Mesothelial cell of epicardium (in vitro differentiated cells): ENCODE measurements around the gene ATP1B4. TPM values are rescaled to one million over a fixed set of nuclear protein-coding genes. Genes with fewer than 3 reads are reported as not detected.

ENCODE experiments used
- DNase-seq, 2 experiments: peaks; one replicate each; pipeline ENCODE4 v3.0.0; 2021; ENCODE audit warnings: low spot score in 2 of 2; ENCODE audit not compliant: unreplicated experiment in 2 of 2
- H3K27ac Mint-ChIP-seq: 2 replicates; pipeline ENCODE4 v1.8.0; 2021; ENCODE audit warnings: mixed read lengths
- H3K27me3 Mint-ChIP-seq: 2 replicates; pipeline ENCODE4 v1.8.0; 2021; ENCODE audit warnings: low read depth, mixed read lengths
- H3K36me3 Mint-ChIP-seq: 2 replicates; pipeline ENCODE4 v1.8.0; 2021; ENCODE audit warnings: mixed read lengths
- H3K4me1 Mint-ChIP-seq: 2 replicates; pipeline ENCODE4 v1.8.0; 2021; ENCODE audit warnings: mixed read lengths
- H3K4me3 Mint-ChIP-seq: 2 replicates; pipeline ENCODE4 v1.8.0; 2021; ENCODE audit warnings: mild to moderate bottlenecking, moderate library complexity, mixed read lengths
- H3K9me3 Mint-ChIP-seq: 2 replicates; pipeline ENCODE4 v1.8.0; 2021; ENCODE audit warnings: mixed read lengths
- CTCF ChIP-seq: fragments of 200-600 bp; sonication (generic); IDR thresholded peaks from one replicate; pipeline ENCODE4 v1.5.0; 2021; ENCODE audit warnings: antibody characterized with exemption; ENCODE audit not compliant: unreplicated experiment
- total RNA-seq: library from RNA; stranded (reverse); gene quantifications from 3 replicates; pipeline ENCODE4 v1.2.1, GENCODE V29; 2021

The ATP1B4 gene
- not detected in 3 replicates for total RNA-seq

- H3K4me3 Mint-ChIP-seq, result no peak within 1 kb of the TSS
- no peak within 1 kb of the TSS for H3K27ac Mint-ChIP-seq
- no peak for DNase-seq
- no peaks in the 10 kb centered on the region for H3K36me3 Mint-ChIP-seq
- no peaks in the 10 kb centered on the region for H3K4me1 Mint-ChIP-seq
- H3K27me3 Mint-ChIP-seq, result peaks cover 3% of the 10 kb centered on the region
- peaks cover 3% of the 10 kb centered on the region for H3K9me3 Mint-ChIP-seq
- TF ChIP-seq CTCF, result no peak
These were observed at the start of gene ATP1B4 for GRCh38 chrX:120361764-120362305. TSS of gene ATP1B4 (plus strand) at chrX:120362089. CDS start at chrX:120362169, 80 bp downstream.

- Mint-ChIP-seq H3K27me3 (peaks cover 61% of the 10 kb centered on the region), H3K9me3 (no peaks in the 10 kb centered on the region), H3K4me1 (peaks cover under 1% of the 10 kb centered on the region), H3K36me3 (no peaks in the 10 kb centered on the region), H3K4me3 (no peak overlapping the region), H3K27ac (no peak overlapping the region)
- no peak for TF ChIP-seq CTCF
- DNase-seq, result no peak
These were observed 46.1 kb upstream of the ATP1B4 start for GRCh38 chrX:120315776-120316175.

- peaks cover 58% of the 10 kb centered on the region for H3K27me3 Mint-ChIP-seq
- no peak overlapping the region for H3K4me3 Mint-ChIP-seq
- H3K4me1 Mint-ChIP-seq, result no peaks in the 10 kb centered on the region
- no peaks in the 10 kb centered on the region for H3K36me3 Mint-ChIP-seq
- H3K9me3 Mint-ChIP-seq, result no peaks in the 10 kb centered on the region
- DNase-seq, result no peak
- no peak for TF ChIP-seq CTCF
- H3K27ac Mint-ChIP-seq, result no peak overlapping the region
These were observed 45.2 kb upstream of the ATP1B4 start for GRCh38 chrX:120316587-120317283.

GRCh38 chrX:120318411-120318810 lies 43.5 kb upstream of the ATP1B4 start:
- no peak overlapping the region for H3K27ac Mint-ChIP-seq
- DNase-seq, result no peak
- H3K4me3 Mint-ChIP-seq, result no peak overlapping the region
- H3K4me1 Mint-ChIP-seq, result no peaks in the 10 kb centered on the region
- no peak for TF ChIP-seq CTCF
- peaks cover 42% of the 10 kb centered on the region for H3K27me3 Mint-ChIP-seq
- H3K9me3 Mint-ChIP-seq, result peaks cover 7% of the 10 kb centered on the region
- no peaks in the 10 kb centered on the region for H3K36me3 Mint-ChIP-seq

GRCh38 chrX:120321520-120322281 lies 40.2 kb upstream of the ATP1B4 start:
- no peak for TF ChIP-seq CTCF
- no peaks in the 10 kb centered on the region for H3K4me1 Mint-ChIP-seq

More at GRCh38 chrX:120321520-120322281, 40.2 kb upstream of the ATP1B4 start:
- no peak overlapping the region for H3K4me3 Mint-ChIP-seq
- H3K27me3 Mint-ChIP-seq, result peaks cover 22% of the 10 kb centered on the region
- no peak overlapping the region for H3K27ac Mint-ChIP-seq
- no peaks in the 10 kb centered on the region for H3K36me3 Mint-ChIP-seq
- H3K9me3 Mint-ChIP-seq, result peaks cover 18% of the 10 kb centered on the region
- no peak for DNase-seq
